ENCODE measurements around the gene FAM222B.
"Not testable (repeated sequence)": the region's sequence is repeated elsewhere in the genome, so short reads cannot be mapped to it uniquely, and the experiment has no call there.

Gene FAM222B

DNA sequence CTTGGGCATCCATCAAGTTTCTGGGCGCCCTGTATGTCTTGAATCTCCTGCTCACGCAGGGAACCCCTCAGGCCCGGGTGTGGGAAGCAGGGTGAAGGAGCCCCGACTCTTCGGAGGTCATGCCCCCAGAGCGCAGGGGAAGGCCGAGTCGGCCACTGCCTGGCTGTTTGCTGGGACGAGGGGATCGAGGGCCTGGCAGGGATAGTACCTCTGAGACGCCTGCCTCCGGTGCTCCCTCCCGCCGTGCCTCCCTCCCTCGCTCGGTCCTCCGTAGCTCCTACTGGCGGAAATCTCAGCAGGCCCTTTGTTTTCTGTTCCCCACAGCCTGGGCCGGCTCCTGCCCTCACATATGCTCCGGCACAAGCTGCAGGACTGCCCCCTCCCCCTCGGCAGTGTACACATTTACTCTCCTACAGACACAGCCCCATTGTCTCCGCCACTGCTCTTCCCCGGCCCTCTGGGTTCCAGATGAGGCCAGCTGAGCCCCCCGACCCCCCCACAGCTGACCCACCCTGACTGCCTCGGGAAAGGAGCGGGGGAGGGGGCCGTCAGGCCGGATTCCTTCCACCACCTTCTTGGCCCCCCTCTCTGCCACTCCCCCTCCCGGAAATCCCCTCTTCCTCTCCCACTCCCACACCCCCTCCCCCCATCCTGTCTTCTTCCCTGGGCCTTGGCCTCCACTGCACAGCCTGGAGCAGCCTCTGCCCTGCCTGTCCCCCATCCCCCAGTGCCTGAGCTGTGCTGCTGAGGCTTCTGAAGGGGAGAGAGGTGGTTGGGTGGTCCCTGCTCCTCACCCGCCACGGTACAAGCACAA is 97.4 kb downstream of the FAM222B start:
- peak in 3 of 4 experiments; percentile 25 to 49 (median 40) for DNase-seq

GRCh38 chr17:28744104-28744971 is 98.3 kb downstream of the FAM222B start:
- DNase-seq, result peak; percentile 37 to 70 (median 58)

DNA sequence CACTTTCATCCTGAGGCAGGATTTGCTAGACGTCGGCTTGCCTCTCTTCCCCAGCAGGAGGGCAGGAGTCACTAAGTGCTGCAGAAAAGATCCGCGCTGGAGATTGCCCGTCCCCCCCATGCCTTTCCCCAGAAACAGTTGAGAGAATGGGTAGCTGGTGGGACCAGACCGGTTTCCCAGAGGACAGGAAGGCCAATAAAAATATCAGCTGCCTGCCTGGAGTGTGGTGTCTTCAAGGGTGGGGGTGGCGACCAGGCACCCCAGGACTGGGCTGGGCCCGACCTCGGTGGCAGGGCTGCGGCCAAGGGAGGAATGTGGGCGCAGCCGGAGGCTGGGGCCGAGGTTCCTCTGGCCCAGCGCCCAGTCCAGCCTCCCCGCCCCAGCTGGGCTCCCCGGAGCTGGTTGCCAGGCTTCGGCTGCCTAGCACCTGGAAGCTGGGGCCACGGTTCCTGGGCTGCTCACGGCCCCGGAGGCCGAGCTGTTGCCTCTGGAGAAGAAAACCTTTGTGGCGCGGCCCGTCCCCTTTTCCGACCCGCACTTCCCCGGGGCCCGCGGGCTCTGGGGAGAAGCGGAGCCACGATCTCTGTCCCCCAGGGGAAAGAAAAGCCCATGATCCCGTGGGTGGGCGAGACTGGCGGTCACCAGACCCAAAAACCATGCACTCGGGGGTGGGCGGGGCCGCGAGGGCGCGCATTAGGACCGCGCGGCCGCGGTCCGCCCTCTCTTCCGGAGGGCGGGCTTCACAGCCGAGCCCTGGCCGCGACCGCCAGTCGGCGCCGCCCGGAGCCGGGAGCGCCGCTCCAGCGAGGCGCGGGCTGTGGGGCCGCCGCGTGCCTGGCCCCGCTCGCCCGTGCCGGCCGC is 99.1 kb downstream of the FAM222B start, which contains the start of gene TRAF4:
Gene TRAF4 (plus strand): TSS at position 769 of the 861 bp plus-strand sequence. CDS start 102 bp downstream, outside the sequence.
- DNase-seq, result peak; percentile 93 to 97 (median 94)

GRCh38 chr17:28741358-28742349 is 100.9 kb downstream of the FAM222B start:
- peak; percentile 74 to 83 (median 80) for DNase-seq

- DNase-seq, result no peak
Observed at GRCh38 chr17:28740406-28741357, 101.9 kb downstream of the FAM222B start.

GRCh38 chr17:28738680-28739384 is 103.8 kb downstream of the FAM222B start:
- no peak for DNase-seq

DNA sequence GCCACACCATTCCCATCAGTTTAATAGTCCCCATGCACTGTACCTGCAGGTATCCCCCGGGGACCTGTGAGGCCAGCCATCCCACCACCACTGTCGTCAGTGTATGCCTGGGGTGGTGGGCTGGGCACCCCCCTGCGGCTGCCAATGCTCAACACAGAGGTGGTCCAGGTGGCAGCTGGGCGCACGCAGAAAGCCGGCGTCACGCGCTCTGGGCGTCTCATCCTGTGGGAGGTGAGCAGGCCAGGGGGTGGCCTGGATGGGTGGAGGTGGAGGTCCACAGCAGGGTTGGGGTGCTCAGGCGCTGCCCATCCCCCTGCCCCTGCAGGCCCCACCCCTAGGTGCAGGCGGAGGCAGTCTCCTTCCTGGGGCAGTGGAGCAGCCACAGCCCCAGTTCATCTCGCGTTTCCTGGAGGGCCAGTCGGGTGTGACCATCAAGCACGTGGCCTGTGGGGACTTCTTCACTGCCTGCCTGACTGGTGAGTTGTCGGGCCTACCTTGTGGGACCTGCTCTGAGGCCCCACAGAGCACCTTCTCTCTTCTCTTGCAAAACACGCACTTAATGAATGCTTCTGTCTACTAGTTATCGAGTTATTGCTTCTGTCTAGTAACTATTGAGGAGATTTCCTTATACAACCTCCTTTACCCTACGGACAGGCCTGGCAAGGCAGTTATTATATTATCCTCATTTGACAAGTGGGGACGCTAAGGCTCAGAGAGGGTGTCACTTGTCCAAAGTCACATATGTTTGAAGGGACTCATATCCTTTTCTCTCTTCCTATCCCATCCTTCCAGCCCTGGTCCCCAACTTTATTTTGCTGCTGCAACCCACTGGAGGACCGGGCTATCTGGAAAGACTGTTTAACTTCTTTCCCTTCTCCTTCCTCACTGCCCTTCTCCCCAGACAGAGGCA is 104.6 kb downstream of the FAM222B start:
- DNase-seq, result no peak

DNA sequence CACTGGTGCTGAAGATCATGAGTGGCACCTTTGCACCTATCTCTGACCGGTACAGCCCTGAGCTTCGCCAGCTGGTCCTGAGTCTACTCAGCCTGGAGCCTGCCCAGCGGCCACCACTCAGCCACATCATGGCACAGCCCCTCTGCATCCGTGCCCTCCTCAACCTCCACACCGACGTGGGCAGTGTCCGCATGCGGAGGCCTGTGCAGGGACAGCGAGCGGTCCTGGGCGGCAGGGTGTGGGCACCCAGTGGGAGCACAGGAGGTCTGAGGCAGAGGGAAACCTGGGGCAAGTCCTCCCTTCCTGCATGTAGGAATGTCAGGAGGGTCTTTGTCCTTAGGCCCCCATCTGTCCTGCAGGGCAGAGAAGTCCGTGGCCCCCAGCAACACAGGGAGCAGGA is 105.3 kb downstream of the FAM222B start:
- no peak for DNase-seq

GRCh38 chr17:28735913-28736769 is 106.4 kb downstream of the FAM222B start:
- not testable (repeated sequence) for DNase-seq

GRCh38 chr17:28735242-28735722 is 107.3 kb downstream of the FAM222B start:
- DNase-seq, result no peak

- no peak for DNase-seq
Observed at GRCh38 chr17:28734712-28735241, 107.8 kb downstream of the FAM222B start.

GRCh38 chr17:28733346-28733745 is 109.2 kb downstream of the FAM222B start:
- no peak for DNase-seq

DNA sequence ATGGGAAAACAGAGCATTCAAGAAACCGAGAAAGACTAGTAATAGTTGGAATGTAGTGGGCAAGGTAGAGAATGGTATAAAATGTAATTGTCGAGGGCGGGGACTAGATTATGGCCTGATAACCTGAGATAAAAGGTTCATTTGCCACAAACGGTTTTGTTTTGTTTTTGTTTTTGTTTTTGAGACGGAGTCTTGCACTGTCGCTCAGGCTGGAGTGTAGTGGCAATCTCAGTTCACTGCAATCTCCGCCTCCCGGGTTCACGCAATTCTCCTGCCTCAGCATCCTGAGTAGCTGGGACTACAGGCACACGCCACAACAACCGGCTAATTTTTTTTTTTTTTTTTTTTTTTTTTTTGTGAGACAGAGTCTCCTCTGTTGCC is 112.7 kb downstream of the FAM222B start:
- DNase-seq, result no peak

DNA sequence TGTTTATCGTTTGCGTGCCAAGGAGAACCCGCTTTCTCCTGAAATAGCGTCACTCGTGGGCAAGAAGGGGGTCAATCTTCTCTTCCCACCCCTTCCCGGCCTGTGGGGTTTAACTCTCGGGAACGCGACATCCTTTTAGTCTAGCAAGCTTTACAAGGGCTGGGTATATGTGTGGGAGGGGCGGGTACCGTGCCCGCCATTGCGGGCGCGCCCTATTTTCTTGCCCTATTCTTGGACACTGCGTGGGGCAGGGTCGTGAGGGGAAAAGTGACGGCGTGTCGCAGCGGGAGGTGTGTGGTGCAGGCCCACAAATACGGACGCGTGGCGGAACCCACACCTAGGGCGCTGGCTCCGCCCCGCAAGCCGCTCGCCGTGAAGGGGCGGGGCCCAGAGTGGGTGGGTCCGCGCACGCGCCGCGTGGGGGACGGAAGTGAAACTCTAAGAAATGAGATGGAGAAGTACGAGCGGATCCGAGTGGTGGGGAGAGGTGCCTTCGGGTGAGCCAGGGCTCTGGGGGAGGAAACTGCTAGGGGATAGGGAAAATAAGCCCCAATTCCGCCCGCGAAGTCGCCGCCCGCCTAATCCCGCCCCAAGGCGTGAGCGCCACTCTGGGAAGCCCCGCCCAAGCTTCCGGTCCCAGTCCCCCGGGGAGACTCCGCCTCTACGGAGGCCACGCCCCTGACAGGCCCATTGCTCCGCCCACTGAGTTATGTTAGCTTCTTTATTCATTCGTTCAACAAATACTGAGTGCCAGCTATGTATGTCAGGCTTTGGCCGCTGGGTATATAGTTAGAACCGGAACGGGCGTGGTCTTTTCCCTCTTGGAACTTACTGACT is 114.0 kb downstream of the FAM222B start, which contains the start of gene NEK8:
Gene NEK8 (plus strand): TSS at position 425 of the 837 bp plus-strand sequence. CDS start 26 bp downstream, at position 451.
- peak; percentile 97 to 98 (median 98) for DNase-seq
